ENCODE measurements around the gene ACOXL. TPM values are rescaled to one million over a fixed set of nuclear protein-coding genes. Genes with fewer than 3 reads are reported as not detected.
A peak's percentile ranks its signal among the peaks of the same experiment; 100 is the strongest.

The ACOXL gene
- total and polyA plus RNA-seq, 10 of the 15 experiments (the other 5 are each of a cell fraction or from before 2014, with no cell fraction given): 0.05 to 1.3 (median 0.71) TPM

- TF ChIP-seq CEBPZ (IDR thresholded peaks at IDR 0.05; ENCODE audit: low read depth, low read length) (no peak), SREBF1 (IDR thresholded peaks at IDR 0.05; ENCODE audit: low read length) (no peak), ZBTB40 (IDR thresholded peaks at IDR 0.05; ENCODE audit: borderline replicate concordance) (no peak), RB1 (IDR thresholded peaks at IDR 0.05; ENCODE audit: borderline replicate concordance) (no peak), RELB (IDR thresholded peaks at IDR 0.05; ENCODE audit: low read depth) (peak; percentile 56; the same call in 1 of the 2 replicates), CHD1 (IDR thresholded peaks at IDR 0.05; ENCODE audit: low read depth, low read length) (no peak), RELA (IDR thresholded peaks at IDR 0.05; ENCODE audit: borderline replicate concordance, partially characterized antibody) (no peak), ETV6 (conservative IDR thresholded peaks at IDR 0.05 in 1 of 2, IDR thresholded peaks at IDR 0.05 in 1 of 2; ENCODE audit: borderline replicate concordance in 1 of 2, low read depth in 1 of 2) (no peak), MTA2 (IDR thresholded peaks at IDR 0.05; ENCODE audit: low read depth) (peak; percentile 22; the same call in 1 of the 2 replicates), SMARCA5 (IDR thresholded peaks at IDR 0.05) (no peak), EED (IDR thresholded peaks at IDR 0.05; ENCODE audit: low read depth) (0 out of 2 replicates have a peak, but pooled peaks have one; percentile 12), PAX8 (IDR thresholded peaks at IDR 0.05) (no peak), FOS (IDR thresholded peaks at IDR 0.05; ENCODE audit: borderline replicate concordance, extremely low read depth, insufficient read length) (no peak), ZNF384 (IDR thresholded peaks at IDR 0.05; ENCODE audit: borderline replicate concordance, low read depth, low read length) (peak; percentile 80), USF1 (IDR thresholded peaks at IDR 0.05; ENCODE audit: borderline replicate concordance, extremely low read length, insufficient read depth, low read depth, low read length) (no peak), ZNF217 (IDR thresholded peaks at IDR 0.05) (no peak), NRF1 (conservative IDR thresholded peaks at IDR 0.05; ENCODE audit: low read depth, low read length) (no peak), IKZF1 (conservative IDR thresholded peaks at IDR 0.05) (no peak), NR2C1 (IDR thresholded peaks at IDR 0.05) (no peak), IRF3 (IDR thresholded peaks at IDR 0.05) (no peak)
Observed at GRCh38 chr2:111119822-111120252, 387.5 kb downstream of the ACOXL start (continued).

All from GM12878 (cell line).